HepG2 (cell line): ENCODE measurements around the gene ELL. TPM values are rescaled to one million over a fixed set of nuclear protein-coding genes. Genes with fewer than 3 reads are reported as not detected.

Experiments used
- MBNL3 ChIP-seq: fragments of 250-450 bp; sonication (Bioruptor Pico); conservative IDR thresholded peaks from 2 replicates; pipeline ENCODE4 v1.8.0; 2022; ENCODE audit warnings: mild to moderate bottlenecking, inconsistent platforms
- NCOR1 ChIP-seq: fragments of 200-600 bp; sonication (generic); IDR thresholded peaks from 2 replicates; pipeline ENCODE4 v1.7.0; 2017; ENCODE audit warnings: antibody characterized with exemption, low read length, borderline replicate concordance
- PHF8 ChIP-seq: sonication (generic); formaldehyde crosslinking; IDR thresholded peaks from 2 replicates; pipeline ENCODE4 v1.5.0; 2020; ENCODE audit warnings: missing genetic modification reagents
- RAD51 ChIP-seq: fragments of 450-650 bp; IDR thresholded peaks from 2 replicates; pipeline ENCODE4 v1.6.1; 2016; ENCODE audit warnings: borderline replicate concordance
- SALL2 ChIP-seq: sonication (generic); formaldehyde crosslinking; IDR thresholded peaks from 2 replicates; pipeline ENCODE4 v1.8.1; 2023; ENCODE audit warnings: mild to moderate bottlenecking, missing genetic modification reagents, inconsistent platforms
- SMAD1 ChIP-seq: sonication (generic); formaldehyde crosslinking; IDR thresholded peaks from 2 replicates; pipeline ENCODE4 v1.4.0; 2020; ENCODE audit warnings: missing genetic modification reagents, low read depth, mild to moderate bottlenecking, borderline replicate concordance
- THAP9 ChIP-seq: sonication (generic); formaldehyde crosslinking; IDR thresholded peaks from 2 replicates; pipeline ENCODE4; 2020; ENCODE audit warnings: missing genetic modification reagents, mild to moderate bottlenecking, borderline replicate concordance
- ZFP90 ChIP-seq: sonication (generic); formaldehyde crosslinking; IDR thresholded peaks from 2 replicates; pipeline ENCODE4 v1.8.0; 2022; ENCODE audit warnings: missing genetic modification reagents, mild to moderate bottlenecking, inconsistent platforms, borderline replicate concordance
- ZMYM2 ChIP-seq: sonication (generic); formaldehyde crosslinking; IDR thresholded peaks from 2 replicates; pipeline ENCODE4 v1.8.0; 2022; ENCODE audit warnings: mild to moderate bottlenecking, missing genetic modification reagents
- ZNF20 ChIP-seq: sonication (generic); formaldehyde crosslinking; IDR thresholded peaks from 2 replicates; pipeline ENCODE4 v1.4.0; 2020; ENCODE audit warnings: mild to moderate bottlenecking, moderate library complexity, missing genetic modification reagents
- ZNF230 ChIP-seq: sonication (generic); formaldehyde crosslinking; IDR thresholded peaks from 2 replicates; pipeline ENCODE4 v1.4.0; 2020; ENCODE audit warnings: mild to moderate bottlenecking, missing genetic modification reagents
- ZNF329 ChIP-seq: sonication (generic); formaldehyde crosslinking; IDR thresholded peaks from 2 replicates; pipeline ENCODE4 v1.9.0; 2021; ENCODE audit warnings: low read depth, mild to moderate bottlenecking, missing genetic modification reagents
- ZNF430 ChIP-seq: sonication (generic); formaldehyde crosslinking; IDR thresholded peaks from 2 replicates; pipeline ENCODE4 v1.9.0; 2021; ENCODE audit warnings: mild to moderate bottlenecking, missing genetic modification reagents
- ZNF441 ChIP-seq: sonication (generic); formaldehyde crosslinking; IDR thresholded peaks from 2 replicates; pipeline ENCODE4 v1.7.0; 2021; ENCODE audit warnings: missing genetic modification reagents, borderline replicate concordance
- ZSCAN30 ChIP-seq: sonication (generic); formaldehyde crosslinking; IDR thresholded peaks from 2 replicates; pipeline ENCODE4 v1.5.0; 2020; ENCODE audit warnings: mild to moderate bottlenecking, missing genetic modification reagents
- polyA plus RNA-seq, 8 experiments: library from polyadenylated mRNA; depleted of rRNA in 3 of 8; stranded (reverse) in 7 of 8; unstranded in 1 of 8; fragments of >200 nt; fragmentation: Illumina TruSeq in 4 of 8; extraction: Trizol in 4 of 8; gene quantifications; 2 replicates each; pipeline versions ENCODE4 v1.2.1 to v1.2.3, GENCODE V29; 2011 to 2016; ENCODE audit warnings: low read depth in 4 of 8, missing spikeins in 1 of 8, mixed read lengths in 1 of 8; ENCODE audit not compliant: insufficient read depth in 1 of 8
- total RNA-seq, 5 experiments: library from RNA; depleted of rRNA; stranded (reverse); fragments of >200 nt; fragmentation: Illumina TruSeq; extraction: Trizol; gene quantifications; 2 replicates each; pipeline ENCODE4 v1.2.3, GENCODE V29; 2016; ENCODE audit warnings: low read depth in 1 of 5
- TF ChIP-seq, protein P1 (sequence below): IDR thresholded peaks from 2 replicates; pipeline ENCODE4 v1.4.0; 2020; ENCODE audit warnings: mild to moderate bottlenecking, missing genetic modification reagents
- TF ChIP-seq, protein P2 (sequence below): IDR thresholded peaks from 2 replicates; pipeline ENCODE4 v1.6.1; 2016; ENCODE audit warnings: low read depth, borderline replicate concordance
- TF ChIP-seq, protein P3 (sequence below): sonication (generic); formaldehyde crosslinking; IDR thresholded peaks from 2 replicates; pipeline ENCODE4 v1.8.0; 2023; ENCODE audit warnings: mild to moderate bottlenecking, missing genetic modification reagents
- TF ChIP-seq, protein P4 (sequence below): sonication (generic); formaldehyde crosslinking; IDR thresholded peaks from 2 replicates; pipeline ENCODE4 v1.4.0; 2020; ENCODE audit warnings: low read depth, mild to moderate bottlenecking, missing genetic modification reagents

ELL gene
- total and polyA plus RNA-seq, 2 of the 13 experiments (the other 11 are each of a cell fraction or from before 2014, with no cell fraction given): 3.7 to 5.4 TPM

- TF ChIP-seq, protein P1, sequence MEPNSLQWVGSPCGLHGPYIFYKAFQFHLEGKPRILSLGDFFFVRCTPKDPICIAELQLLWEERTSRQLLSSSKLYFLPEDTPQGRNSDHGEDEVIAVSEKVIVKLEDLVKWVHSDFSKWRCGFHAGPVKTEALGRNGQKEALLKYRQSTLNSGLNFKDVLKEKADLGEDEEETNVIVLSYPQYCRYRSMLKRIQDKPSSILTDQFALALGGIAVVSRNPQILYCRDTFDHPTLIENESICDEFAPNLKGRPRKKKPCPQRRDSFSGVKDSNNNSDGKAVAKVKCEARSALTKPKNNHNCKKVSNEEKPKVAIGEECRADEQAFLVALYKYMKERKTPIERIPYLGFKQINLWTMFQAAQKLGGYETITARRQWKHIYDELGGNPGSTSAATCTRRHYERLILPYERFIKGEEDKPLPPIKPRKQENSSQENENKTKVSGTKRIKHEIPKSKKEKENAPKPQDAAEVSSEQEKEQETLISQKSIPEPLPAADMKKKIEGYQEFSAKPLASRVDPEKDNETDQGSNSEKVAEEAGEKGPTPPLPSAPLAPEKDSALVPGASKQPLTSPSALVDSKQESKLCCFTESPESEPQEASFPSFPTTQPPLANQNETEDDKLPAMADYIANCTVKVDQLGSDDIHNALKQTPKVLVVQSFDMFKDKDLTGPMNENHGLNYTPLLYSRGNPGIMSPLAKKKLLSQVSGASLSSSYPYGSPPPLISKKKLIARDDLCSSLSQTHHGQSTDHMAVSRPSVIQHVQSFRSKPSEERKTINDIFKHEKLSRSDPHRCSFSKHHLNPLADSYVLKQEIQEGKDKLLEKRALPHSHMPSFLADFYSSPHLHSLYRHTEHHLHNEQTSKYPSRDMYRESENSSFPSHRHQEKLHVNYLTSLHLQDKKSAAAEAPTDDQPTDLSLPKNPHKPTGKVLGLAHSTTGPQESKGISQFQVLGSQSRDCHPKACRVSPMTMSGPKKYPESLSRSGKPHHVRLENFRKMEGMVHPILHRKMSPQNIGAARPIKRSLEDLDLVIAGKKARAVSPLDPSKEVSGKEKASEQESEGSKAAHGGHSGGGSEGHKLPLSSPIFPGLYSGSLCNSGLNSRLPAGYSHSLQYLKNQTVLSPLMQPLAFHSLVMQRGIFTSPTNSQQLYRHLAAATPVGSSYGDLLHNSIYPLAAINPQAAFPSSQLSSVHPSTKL: peak; percentile 27; the same call in 1 of the 2 replicates
- TF ChIP-seq PHF8 (CRISPR knock-in tag) (no peak; the same call in 1 of the 2 replicates), ZSCAN30 (CRISPR knock-in tag) (0 out of 2 replicates have a peak, but pooled peaks have one; percentile 45), ZNF20 (CRISPR knock-in tag) (0 out of 2 replicates have a peak, but pooled peaks have one; percentile 53), SALL2 (CRISPR knock-in tag) (peak; percentile 31; the same call in 1 of the 2 replicates), ZMYM2 (CRISPR knock-in tag) (peak; percentile 78), NCOR1 (no peak), SMAD1 (CRISPR knock-in tag) (no peak), THAP9 (CRISPR knock-in tag) (peak; percentile 26; the same call in 1 of the 2 replicates), RAD51 (no peak), ZNF230 (CRISPR knock-in tag) (0 out of 2 replicates have a peak, but pooled peaks have one; percentile 40), MBNL3 (CRISPR knock-in tag) (no peak), ZNF441 (CRISPR knock-in tag) (no peak), ZNF430 (peak; percentile 80; the same call in 1 of the 2 replicates), ZFP90 (CRISPR knock-in tag) (peak; percentile 70), ZNF329 (CRISPR knock-in tag) (no peak)
- TF ChIP-seq, protein P2, sequence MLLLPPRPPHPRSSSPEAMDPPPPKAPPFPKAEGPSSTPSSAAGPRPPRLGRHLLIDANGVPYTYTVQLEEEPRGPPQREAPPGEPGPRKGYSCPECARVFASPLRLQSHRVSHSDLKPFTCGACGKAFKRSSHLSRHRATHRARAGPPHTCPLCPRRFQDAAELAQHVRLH (CRISPR knock-in tag): no peak; the same call in 1 of the 2 replicates
- TF ChIP-seq, protein P3, sequence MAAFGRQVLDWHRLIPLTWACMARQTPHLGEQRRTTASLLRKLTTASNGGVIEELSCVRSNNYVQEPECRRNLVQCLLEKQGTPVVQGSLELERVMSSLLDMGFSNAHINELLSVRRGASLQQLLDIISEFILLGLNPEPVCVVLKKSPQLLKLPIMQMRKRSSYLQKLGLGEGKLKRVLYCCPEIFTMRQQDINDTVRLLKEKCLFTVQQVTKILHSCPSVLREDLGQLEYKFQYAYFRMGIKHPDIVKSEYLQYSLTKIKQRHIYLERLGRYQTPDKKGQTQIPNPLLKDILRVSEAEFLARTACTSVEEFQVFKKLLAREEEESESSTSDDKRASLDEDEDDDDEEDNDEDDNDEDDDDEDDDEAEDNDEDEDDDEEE (CRISPR knock-in tag): peak; percentile 82; the same call in 1 of the 2 replicates
- TF ChIP-seq, protein P4, sequence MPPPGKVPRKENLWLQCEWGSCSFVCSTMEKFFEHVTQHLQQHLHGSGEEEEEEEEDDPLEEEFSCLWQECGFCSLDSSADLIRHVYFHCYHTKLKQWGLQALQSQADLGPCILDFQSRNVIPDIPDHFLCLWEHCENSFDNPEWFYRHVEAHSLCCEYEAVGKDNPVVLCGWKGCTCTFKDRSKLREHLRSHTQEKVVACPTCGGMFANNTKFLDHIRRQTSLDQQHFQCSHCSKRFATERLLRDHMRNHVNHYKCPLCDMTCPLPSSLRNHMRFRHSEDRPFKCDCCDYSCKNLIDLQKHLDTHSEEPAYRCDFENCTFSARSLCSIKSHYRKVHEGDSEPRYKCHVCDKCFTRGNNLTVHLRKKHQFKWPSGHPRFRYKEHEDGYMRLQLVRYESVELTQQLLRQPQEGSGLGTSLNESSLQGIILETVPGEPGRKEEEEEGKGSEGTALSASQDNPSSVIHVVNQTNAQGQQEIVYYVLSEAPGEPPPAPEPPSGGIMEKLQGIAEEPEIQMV: no peak
Observed at GRCh38 chr19:18417250-18418028, 104.4 kb downstream of the ELL start (continued).
